NCI-H1092 (cell line): ENCODE measurements around the gene METTL25B.

Experiments used
- DNase-seq: peaks from one replicate; lab custom pipeline; 2025; lab: John Stamatoyannopoulos, UW

METTL25B gene

GRCh38 chr1:156768610-156769295 lies 40.5 kb downstream of the METTL25B start:
- no peak for DNase-seq

GRCh38 chr1:156772222-156772621 lies 44.0 kb downstream of the METTL25B start:
- DNase-seq = no peak

GRCh38 chr1:156772728-156773497 lies 44.6 kb downstream of the METTL25B start:
- no peak for DNase-seq

GRCh38 chr1:156773607-156774006 lies 45.3 kb downstream of the METTL25B start:
- DNase-seq = no peak

GRCh38 chr1:156775799-156776198 lies 47.5 kb downstream of the METTL25B start:
- DNase-seq = no peak

- no peak for DNase-seq
Observed at GRCh38 chr1:156776942-156777341, 48.7 kb downstream of the METTL25B start.

- no peak for DNase-seq
Observed at GRCh38 chr1:156777573-156777972, 49.3 kb downstream of the METTL25B start.

- no peak for DNase-seq
Observed at GRCh38 chr1:156781585-156782186, 53.4 kb downstream of the METTL25B start.

GRCh38 chr1:156785458-156785857 lies 57.2 kb downstream of the METTL25B start:
- DNase-seq = no peak
